HG02973 (cell line): ENCODE results near the gene SEMA5A.

Experiments used
- ATAC-seq: cut with Tn5 transposase; IDR thresholded peaks from one replicate; pipeline ENCODE4 v1.9.1; 2021; ENCODE audit warnings: moderate library complexity; ENCODE audit not compliant: unreplicated experiment

The SEMA5A gene

GRCh38 chr5:9551567-9552537 lies 6.0 kb upstream of the SEMA5A start:
- no peak for ATAC-seq

GRCh38 chr5:9549941-9550340 lies 4.1 kb upstream of the SEMA5A start:
- no peak for ATAC-seq

GRCh38 chr5:9547122-9547947 lies 1.5 kb upstream of the SEMA5A start:
- ATAC-seq = no peak

GRCh38 chr5:9545136-9545991 lies 511 bp downstream of the SEMA5A start:
- no peak for ATAC-seq

GRCh38 chr5:9544502-9545135 lies 1.3 kb downstream of the SEMA5A start:
- peak; percentile 79 for ATAC-seq

GRCh38 chr5:9544056-9544455 lies 1.8 kb downstream of the SEMA5A start:
- ATAC-seq = no peak

- no peak for ATAC-seq
Measured at GRCh38 chr5:9543311-9543920, 2.5 kb downstream of the SEMA5A start.

GRCh38 chr5:9540791-9541190 lies 5.1 kb downstream of the SEMA5A start:
- ATAC-seq = no peak

- no peak for ATAC-seq
Measured at GRCh38 chr5:9538504-9538903, 7.4 kb downstream of the SEMA5A start.

GRCh38 chr5:9537223-9538141 lies 8.4 kb downstream of the SEMA5A start:
- no peak for ATAC-seq

- ATAC-seq = no peak
Measured at GRCh38 chr5:9536717-9537116, 9.2 kb downstream of the SEMA5A start.

GRCh38 chr5:9534881-9535517 lies 10.9 kb downstream of the SEMA5A start:
- ATAC-seq = no peak

GRCh38 chr5:9533562-9534364 lies 12.1 kb downstream of the SEMA5A start:
- ATAC-seq = no peak

- no peak for ATAC-seq
Measured at GRCh38 chr5:9533096-9533495, 12.8 kb downstream of the SEMA5A start.

- ATAC-seq = no peak
Measured at GRCh38 chr5:9529513-9529912, 16.4 kb downstream of the SEMA5A start.

- no peak for ATAC-seq
Measured at GRCh38 chr5:9529041-9529480, 16.8 kb downstream of the SEMA5A start.

- ATAC-seq = no peak
Measured at GRCh38 chr5:9524941-9525340, 20.9 kb downstream of the SEMA5A start.
